ENCODE results near the gene BCKDHA. TPM values are rescaled to one million over a fixed set of nuclear protein-coding genes. Genes with fewer than 3 reads are reported as not detected.
A peak's percentile ranks its signal among the peaks of the same experiment; 100 is the strongest.

BCKDHA gene
- total and polyA plus RNA-seq, 9 donors = 3.8 to 43.8 (median 19.0) TPM

DNA sequence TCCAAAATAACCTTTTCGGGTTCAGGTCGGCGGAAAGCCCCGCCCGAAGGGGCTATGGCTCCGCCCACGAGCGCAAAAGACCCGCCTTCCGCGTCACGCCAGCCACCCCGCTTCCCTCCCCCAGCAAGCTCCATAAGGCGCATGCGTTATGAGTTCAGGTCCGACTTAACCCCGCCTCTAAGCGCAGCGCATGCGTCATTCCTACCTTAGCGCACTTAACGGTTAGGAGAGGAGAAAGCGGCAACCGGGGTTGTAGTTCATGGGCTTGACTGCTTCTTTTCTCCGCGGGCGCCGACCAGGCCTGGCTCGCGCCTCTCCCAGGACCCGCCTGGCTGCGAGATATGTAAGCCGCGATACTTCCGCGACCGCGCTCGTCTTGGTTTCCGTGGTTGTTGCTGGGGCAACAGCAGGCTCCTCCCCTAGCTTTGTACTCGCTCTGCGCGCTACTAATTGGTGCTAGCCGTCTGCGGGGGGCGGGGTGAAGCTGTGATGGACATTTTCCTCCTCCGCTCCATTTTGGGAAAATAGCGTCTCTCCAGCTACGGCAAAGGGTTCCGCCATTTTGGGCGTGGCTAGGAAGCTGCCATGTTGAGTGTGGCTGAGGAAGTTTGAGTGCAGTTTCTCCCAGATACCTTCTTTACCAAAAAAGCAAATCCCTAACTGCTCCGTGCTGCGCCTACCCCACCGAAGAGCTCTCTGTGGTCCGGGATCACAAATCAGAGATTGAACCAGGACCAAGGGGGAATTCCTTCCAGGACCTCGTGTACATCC lies 33.7 kb upstream of the BCKDHA start, which contains the start of gene B9D2:
Gene B9D2 (minus strand): TSS at position 397 of the 771 bp plus-strand sequence. CDS start 630 bp downstream, outside the sequence.
- peaks cover 8% of the 10 kb centered on the region for H3K4me1 ChIP-seq (ENCODE audit: insufficient read depth)
- 0 to 1% (median 0%) methylated on average over 53 to 56 of the region's 56 CpGs for WGBS, 3 donors

DNA sequence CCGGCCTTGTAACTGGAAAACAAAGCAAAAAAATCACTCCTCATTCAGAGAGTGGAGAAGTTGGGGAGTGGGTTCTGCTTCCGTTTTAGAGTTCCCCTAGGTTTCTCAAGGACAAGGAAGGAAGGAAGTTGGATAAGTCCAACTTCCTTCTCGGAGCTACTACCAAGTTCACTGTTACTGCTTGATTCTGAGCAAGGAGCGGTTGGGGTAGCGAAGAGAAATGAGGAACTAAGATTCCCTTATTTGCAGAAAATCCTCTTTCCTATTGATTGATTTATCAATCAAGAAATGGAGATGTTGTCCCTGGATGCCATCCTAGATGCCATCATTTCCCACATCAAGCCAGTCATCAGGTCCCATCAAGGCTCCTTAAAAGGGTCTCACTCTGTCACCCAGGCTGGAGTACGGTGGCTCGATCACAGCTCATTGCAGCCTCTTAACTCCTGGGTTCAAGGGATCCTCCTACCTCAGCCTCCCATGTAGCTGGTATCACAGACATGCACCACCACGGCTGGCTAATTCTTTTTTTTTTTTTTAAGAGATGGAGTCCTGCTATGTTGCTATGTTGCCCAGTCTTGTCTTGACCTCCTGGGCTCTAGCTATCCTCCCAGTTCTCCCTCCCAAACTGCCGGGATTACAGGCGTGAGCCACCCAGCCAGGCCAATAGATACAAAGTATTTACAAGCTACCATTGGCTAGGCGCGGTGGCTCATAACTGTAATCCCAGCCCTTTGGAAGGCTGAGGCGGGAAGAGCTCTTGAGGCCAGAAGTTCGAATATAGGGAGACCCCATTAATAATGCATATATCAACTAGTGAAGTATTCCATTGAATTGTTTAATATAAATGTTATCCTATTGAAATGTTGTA lies 32.9 kb upstream of the BCKDHA start:
- intact Hi-C loops (cut with DNase I) = no loop called here
- 68 to 74% (median 68%) methylated on average over 14 of the region's 14 CpGs for WGBS, 3 donors
- H3K36me3 ChIP-seq = no peaks in the 10 kb centered on the region

More for the DNA sequence above, 33.7 kb upstream of the BCKDHA start, which contains the start of gene B9D2:
- Histone ChIP-seq H3K9me3 (no peaks in the 10 kb centered on the region), H3K36me3 (no peaks in the 10 kb centered on the region), H3K27ac (peak within 1 kb of the TSS; percentile 74 to 99), H3K27me3 (no peaks in the 10 kb centered on the region), H3K4me3 (peak within 1 kb of the TSS; percentile 79)
- TF ChIP-seq, protein P1, sequence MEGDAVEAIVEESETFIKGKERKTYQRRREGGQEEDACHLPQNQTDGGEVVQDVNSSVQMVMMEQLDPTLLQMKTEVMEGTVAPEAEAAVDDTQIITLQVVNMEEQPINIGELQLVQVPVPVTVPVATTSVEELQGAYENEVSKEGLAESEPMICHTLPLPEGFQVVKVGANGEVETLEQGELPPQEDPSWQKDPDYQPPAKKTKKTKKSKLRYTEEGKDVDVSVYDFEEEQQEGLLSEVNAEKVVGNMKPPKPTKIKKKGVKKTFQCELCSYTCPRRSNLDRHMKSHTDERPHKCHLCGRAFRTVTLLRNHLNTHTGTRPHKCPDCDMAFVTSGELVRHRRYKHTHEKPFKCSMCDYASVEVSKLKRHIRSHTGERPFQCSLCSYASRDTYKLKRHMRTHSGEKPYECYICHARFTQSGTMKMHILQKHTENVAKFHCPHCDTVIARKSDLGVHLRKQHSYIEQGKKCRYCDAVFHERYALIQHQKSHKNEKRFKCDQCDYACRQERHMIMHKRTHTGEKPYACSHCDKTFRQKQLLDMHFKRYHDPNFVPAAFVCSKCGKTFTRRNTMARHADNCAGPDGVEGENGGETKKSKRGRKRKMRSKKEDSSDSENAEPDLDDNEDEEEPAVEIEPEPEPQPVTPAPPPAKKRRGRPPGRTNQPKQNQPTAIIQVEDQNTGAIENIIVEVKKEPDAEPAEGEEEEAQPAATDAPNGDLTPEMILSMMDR (IDR thresholded peaks at IDR 0.05) = no peak
- no peak for TF ChIP-seq EP300 (IDR thresholded peaks at IDR 0.05)
- peak; percentile 87 for TF ChIP-seq POLR2A (IDR thresholded peaks at IDR 0.05)
- peak; percentile 97 to 99 (median 98) for DNase-seq
- intact Hi-C loops (cut with DNase I) = no loop called here

DNA sequence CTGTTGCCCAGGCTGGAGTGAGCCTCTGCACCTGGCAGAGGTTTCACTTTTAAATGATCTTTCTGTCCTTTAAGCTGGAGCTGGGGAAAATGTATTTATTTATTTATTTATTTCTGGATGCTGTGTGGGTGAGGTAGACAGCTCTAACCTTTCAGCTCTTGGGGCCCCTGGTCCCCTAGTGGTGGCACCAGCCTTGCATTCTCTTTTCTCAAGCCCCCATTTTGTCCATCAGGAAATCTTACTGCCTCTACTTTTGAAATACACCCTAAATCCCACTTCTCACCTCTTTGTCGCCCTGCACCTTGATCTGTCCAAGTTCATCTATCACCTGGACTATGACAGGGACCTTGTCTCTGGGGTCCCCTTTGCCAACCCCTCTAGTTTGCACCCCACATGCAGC lies 31.5 kb upstream of the BCKDHA start:
- Histone ChIP-seq H3K36me3 (no peaks in the 10 kb centered on the region), H3K27ac (no peak overlapping the region), H3K9me3 (no peaks in the 10 kb centered on the region), H3K4me3 (no peak overlapping the region), H3K27me3 (no peaks in the 10 kb centered on the region), H3K4me1 (ENCODE audit: insufficient read depth) (peaks cover 8% of the 10 kb centered on the region)
- intact Hi-C loops (cut with DNase I) = no loop called here
- TF ChIP-seq EP300 (IDR thresholded peaks at IDR 0.05) = no peak
- TF ChIP-seq, protein P1 (IDR thresholded peaks at IDR 0.05) = no peak
- no peak for TF ChIP-seq POLR2A (IDR thresholded peaks at IDR 0.05)
- WGBS, 3 donors = 93 to 96% (median 94%) methylated on average over 1 of the region's 1 CpG
- DNase-seq = no peak

More for the DNA sequence above, 32.9 kb upstream of the BCKDHA start:
- Histone ChIP-seq H3K4me3 (peak overlapping the region; percentile 79), H3K27ac (peak overlapping the region; percentile 74 to 99), H3K9me3 (no peaks in the 10 kb centered on the region), H3K27me3 (no peaks in the 10 kb centered on the region), H3K4me1 (ENCODE audit: insufficient read depth) (peaks cover 8% of the 10 kb centered on the region)
- no peak for TF ChIP-seq EP300 (IDR thresholded peaks at IDR 0.05)
- TF ChIP-seq POLR2A (IDR thresholded peaks at IDR 0.05) = no peak
- TF ChIP-seq, protein P1 (IDR thresholded peaks at IDR 0.05) = no peak
- DNase-seq = no peak

DNA sequence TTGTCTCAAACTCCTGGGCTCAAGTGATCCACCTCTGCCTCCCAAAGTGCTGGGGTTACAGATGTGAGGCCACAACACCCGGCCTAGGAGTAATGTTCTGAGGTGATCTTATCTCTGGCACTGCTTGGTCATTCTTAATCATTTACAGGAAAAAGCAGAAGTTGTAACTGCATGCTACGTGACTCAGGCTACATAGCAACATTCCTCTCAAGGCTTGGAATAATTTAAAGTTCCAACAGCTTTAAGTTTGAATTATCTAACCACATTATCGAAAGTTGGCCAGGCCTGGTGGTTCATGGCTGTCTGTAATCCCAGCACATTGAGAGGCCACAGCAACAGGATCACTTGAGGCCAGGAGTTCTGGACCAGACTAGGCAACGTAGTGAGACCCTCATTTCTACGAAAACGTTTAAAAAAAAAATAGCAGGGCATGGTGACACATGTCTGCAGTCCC lies 29.7 kb upstream of the BCKDHA start:
- Histone ChIP-seq H3K27ac (no peak overlapping the region), H3K4me3 (no peak overlapping the region), H3K9me3 (no peaks in the 10 kb centered on the region), H3K36me3 (no peaks in the 10 kb centered on the region), H3K4me1 (ENCODE audit: insufficient read depth) (peaks cover 8% of the 10 kb centered on the region), H3K27me3 (no peaks in the 10 kb centered on the region)
- WGBS, 3 donors = 60 to 68% (median 61%) methylated on average over 6 of the region's 6 CpGs
- intact Hi-C loops (cut with DNase I) = no loop called here
- no peak for DNase-seq
- TF ChIP-seq EP300 (IDR thresholded peaks at IDR 0.05) (no peak), POLR2A (IDR thresholded peaks at IDR 0.05) (no peak)
- TF ChIP-seq, protein P1 (IDR thresholded peaks at IDR 0.05) = no peak
